GM12875 (cell line): ENCODE data around the gene TRIM72.
"Not testable (repeated sequence)": the region's sequence is repeated elsewhere in the genome, so short reads cannot be mapped to it uniquely, and the experiment has no call there.

Experiments used
- H3K4me3 ChIP-seq: one replicate; pipeline ENCODE4 v1.5.1; 2011; ENCODE audit warnings: low read depth, low read length, control low read depth
- TF ChIP-seq, protein P1 (sequence below): IDR thresholded peaks from 2 replicates; pipeline ENCODE4 v1.5.1; 2011; ENCODE audit warnings: low read depth, mild to moderate bottlenecking, control low read depth, inconsistent platforms, low read length, moderate library complexity, borderline replicate concordance; ENCODE audit not compliant: insufficient read depth

TRIM72 gene

GRCh38 chr16:31191697-31192428 is 22.1 kb upstream of the TRIM72 start:
- TF ChIP-seq, protein P1, sequence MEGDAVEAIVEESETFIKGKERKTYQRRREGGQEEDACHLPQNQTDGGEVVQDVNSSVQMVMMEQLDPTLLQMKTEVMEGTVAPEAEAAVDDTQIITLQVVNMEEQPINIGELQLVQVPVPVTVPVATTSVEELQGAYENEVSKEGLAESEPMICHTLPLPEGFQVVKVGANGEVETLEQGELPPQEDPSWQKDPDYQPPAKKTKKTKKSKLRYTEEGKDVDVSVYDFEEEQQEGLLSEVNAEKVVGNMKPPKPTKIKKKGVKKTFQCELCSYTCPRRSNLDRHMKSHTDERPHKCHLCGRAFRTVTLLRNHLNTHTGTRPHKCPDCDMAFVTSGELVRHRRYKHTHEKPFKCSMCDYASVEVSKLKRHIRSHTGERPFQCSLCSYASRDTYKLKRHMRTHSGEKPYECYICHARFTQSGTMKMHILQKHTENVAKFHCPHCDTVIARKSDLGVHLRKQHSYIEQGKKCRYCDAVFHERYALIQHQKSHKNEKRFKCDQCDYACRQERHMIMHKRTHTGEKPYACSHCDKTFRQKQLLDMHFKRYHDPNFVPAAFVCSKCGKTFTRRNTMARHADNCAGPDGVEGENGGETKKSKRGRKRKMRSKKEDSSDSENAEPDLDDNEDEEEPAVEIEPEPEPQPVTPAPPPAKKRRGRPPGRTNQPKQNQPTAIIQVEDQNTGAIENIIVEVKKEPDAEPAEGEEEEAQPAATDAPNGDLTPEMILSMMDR, result no peak
- no peak overlapping the region for H3K4me3 ChIP-seq

DNA sequence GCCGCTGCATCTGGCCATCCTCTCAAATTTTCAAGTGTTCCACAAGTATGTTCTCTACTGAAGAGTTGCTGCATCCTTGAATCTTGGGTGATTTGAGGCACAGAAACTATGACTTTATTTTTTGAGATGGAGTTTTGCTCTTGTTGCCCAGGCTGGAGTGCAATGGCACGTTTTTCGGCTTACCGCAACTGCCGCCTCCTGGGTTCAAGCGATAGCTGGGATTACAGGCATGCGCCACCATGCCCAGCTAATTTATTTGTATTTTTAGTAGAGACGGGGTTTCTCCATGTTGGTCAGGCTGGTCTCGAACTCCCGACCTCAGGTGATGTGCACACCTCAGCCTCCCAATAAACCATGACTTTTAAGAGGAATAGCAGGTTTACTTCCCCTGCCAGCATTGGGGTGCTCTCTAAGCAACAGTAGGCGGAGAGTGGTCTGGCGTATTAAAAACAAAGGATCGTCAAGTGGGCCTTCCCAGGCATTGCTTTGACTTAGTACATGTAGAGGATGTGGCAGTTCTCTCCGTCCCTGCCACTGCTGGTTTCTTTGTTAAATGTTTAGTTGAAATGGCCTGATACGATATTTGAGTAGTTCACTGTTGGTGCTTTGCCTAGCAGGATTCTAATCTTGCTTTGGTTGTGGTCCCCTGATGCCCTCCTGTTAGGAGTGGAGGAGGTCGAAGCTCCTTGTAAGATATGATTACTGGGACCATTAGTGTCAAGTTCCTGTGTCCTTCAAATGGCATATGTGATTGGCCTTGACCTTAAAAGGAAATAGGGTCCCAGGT is 20.9 kb upstream of the TRIM72 start:
- TF ChIP-seq, protein P1, result no peak

DNA sequence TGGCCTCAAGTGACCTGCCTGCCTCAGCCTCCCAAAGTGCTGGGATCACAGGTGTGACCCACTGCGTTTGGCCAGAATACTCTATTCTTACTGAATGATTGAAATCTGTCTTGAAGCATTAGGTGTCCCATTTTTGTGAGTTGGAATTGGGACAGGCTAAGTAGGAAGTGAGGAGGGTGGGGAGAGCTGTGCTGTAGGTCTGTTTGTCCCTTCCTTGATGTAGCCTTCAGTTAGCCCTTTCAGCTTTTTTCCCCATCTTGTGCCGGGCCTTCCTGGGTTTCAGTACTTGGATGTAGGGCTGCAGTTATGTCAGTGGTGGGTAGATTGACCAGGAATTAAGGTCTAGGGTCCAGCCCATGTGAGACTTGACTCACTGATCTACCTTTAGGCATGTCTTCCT is 20.0 kb upstream of the TRIM72 start:
- H3K4me3 ChIP-seq, result no peak overlapping the region
- TF ChIP-seq, protein P1, result no peak

More for the DNA sequence above, 20.9 kb upstream of the TRIM72 start:
- H3K4me3 ChIP-seq, result no peak overlapping the region

DNA sequence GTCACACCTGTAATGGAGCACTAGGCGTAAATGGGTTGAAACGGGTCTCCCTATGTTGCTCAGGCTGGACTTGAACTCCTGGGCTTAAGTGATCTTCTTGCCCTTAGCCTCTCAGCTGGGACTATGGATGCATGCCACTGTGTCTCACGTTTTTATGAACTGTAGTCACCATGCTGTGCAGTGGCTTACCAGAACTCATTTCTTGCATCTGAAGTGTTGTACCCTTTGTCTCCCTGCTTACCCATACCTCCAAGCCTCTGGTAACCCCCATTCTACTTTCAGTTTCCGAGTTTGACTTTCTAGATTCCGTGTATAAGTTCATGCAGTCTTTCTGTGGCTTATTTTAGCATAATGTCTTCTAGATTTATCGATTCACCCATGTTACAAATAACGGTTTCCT is 19.0 kb upstream of the TRIM72 start:
- no peak overlapping the region for H3K4me3 ChIP-seq
- TF ChIP-seq, protein P1, result no peak

DNA sequence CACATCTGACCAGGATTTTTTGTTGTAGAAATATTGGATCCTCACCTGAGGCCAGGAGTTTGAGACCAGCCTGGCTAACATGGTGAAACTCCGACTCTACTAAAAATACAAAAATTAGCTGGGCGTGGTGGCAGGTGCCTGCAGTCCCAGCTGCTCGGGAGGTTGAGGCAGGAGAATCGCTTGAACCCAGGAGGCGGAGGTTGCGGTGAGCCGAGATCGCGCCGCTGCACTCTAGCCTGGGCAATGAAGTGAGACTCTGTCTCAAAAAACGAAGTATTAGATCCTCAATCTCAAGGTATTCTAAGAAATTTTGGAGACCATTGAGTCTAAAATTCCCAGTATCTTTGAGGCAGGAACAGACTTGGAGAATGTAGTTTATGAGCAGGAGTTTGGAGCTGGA is 18.1 kb upstream of the TRIM72 start:
- not testable (repeated sequence) for H3K4me3 ChIP-seq

- no peak overlapping the region for H3K4me3 ChIP-seq
- TF ChIP-seq, protein P1, result no peak
Measured at GRCh38 chr16:31196324-31197088, 17.4 kb upstream of the TRIM72 start.

- no peak overlapping the region for H3K4me3 ChIP-seq
- TF ChIP-seq, protein P1, result no peak
Measured at GRCh38 chr16:31198207-31198882, 15.6 kb upstream of the TRIM72 start.
